Subcutaneous preadipocyte (primary cell): Measurements from ENCODE around the gene PTGFR. TPM values are rescaled to one million over a fixed set of nuclear protein-coding genes. Genes with fewer than 3 reads are reported as not detected.

Experiments used
- total RNA-seq: library from RNA; depleted of rRNA; stranded (reverse); fragments of >200 nt; gene quantifications from 2 replicates; pipeline ENCODE4 v1.2.3, GENCODE V29; 2012

Gene PTGFR
- 16.4 and 66.5 TPM in 2 replicates for total RNA-seq

GRCh38 chr1:78490861-78491450, at the start of gene PTGFR:
Gene PTGFR (plus strand): TSS chr1:78490974. CDS start chr1:78492744, 1,770 bp downstream.

Other genes starting within 250 kb of the PTGFR start
- 13.6 and 15.2 TPM in 2 replicates for gene IFI44L, start 129.5 kb downstream of the PTGFR start, total RNA-seq
- 7.8 and 26.5 TPM in 2 replicates for gene IFI44, start 158.9 kb downstream of the PTGFR start, total RNA-seq